Measurements from ENCODE around the gene PSD. TPM values are rescaled to one million over a fixed set of nuclear protein-coding genes. Genes with fewer than 3 reads are reported as not detected.

PSD gene
- total RNA-seq, 4 donors from 2014 or later, result 0.22 to 3.4 (median 0.93) TPM

DNA sequence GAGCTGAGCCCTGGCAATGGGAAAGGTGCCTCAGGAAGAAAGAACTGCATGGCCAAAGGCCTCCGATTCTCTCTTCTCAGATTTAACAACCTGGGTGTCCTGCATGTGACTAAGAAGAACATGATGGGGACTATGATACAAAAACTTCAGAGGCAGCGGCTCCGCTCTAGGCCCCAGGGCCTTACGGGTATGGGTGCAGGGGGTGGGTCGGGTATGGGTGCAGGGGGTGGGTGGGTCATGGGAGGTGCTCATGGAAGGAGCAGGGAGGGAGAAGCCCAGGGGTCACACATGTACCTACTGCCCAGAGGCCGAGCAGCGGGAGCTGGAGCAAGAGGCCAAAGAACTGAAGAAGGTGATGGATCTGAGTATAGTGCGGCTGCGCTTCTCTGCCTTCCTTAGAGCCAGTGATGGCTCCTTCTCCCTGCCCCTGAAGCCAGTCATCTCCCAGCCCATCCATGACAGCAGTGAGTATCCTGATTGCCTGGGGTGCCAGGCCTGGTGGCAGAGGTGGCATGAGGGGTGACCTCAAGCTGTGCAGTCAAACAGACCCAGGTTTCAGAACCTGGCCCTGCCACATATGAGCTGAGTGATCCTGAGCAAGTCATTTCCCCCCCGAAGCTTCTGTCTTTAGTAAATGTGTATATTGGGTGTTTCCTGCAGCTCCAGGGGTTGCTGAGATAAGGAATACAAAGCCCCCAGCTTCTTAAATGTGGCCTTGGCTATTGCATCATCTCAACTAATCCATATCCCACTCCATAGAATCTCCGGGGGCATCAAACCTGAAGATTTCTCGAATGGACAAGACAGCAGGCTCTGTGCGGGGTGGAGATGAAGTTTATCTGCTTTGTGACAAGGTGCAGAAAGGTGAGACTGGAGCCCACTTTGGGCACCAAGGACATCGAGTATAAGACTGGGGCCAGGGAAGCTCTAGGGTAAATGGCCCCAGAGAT lies 21.1 kb downstream of the PSD start:
- 81 to 87% methylated on average over 8 to 13 of the region's 14 CpGs for WGBS, 2 donors
- Histone ChIP-seq H3K27me3 (no peaks in the 10 kb centered on the region), H3K27ac (no peak overlapping the region), H3K4me1 (peaks cover 36 to 85% (median 44%) of the 10 kb centered on the region in 3 donors), H3K4me3 (no peak overlapping the region), H3K9me3 (no peaks in the 10 kb centered on the region), H3K36me3 (peaks cover 16 to 49% (median 22%) of the 10 kb centered on the region in 3 donors)
- no peak for DNase-seq
- intact Hi-C loops (cut with DNase I), result no loop called here
- TF ChIP-seq, protein P1, sequence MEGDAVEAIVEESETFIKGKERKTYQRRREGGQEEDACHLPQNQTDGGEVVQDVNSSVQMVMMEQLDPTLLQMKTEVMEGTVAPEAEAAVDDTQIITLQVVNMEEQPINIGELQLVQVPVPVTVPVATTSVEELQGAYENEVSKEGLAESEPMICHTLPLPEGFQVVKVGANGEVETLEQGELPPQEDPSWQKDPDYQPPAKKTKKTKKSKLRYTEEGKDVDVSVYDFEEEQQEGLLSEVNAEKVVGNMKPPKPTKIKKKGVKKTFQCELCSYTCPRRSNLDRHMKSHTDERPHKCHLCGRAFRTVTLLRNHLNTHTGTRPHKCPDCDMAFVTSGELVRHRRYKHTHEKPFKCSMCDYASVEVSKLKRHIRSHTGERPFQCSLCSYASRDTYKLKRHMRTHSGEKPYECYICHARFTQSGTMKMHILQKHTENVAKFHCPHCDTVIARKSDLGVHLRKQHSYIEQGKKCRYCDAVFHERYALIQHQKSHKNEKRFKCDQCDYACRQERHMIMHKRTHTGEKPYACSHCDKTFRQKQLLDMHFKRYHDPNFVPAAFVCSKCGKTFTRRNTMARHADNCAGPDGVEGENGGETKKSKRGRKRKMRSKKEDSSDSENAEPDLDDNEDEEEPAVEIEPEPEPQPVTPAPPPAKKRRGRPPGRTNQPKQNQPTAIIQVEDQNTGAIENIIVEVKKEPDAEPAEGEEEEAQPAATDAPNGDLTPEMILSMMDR (IDR thresholded peaks at IDR 0.05), result no peak
- TF ChIP-seq POLR2A (IDR thresholded peaks at IDR 0.05), result no peak

GRCh38 chr10:102396730-102397151 lies 21.8 kb downstream of the PSD start:
- Histone ChIP-seq H3K27me3 (no peaks in the 10 kb centered on the region), H3K4me1 (peaks cover 35 to 79% (median 42%) of the 10 kb centered on the region in 3 donors), H3K36me3 (peaks cover 8 to 42% (median 15%) of the 10 kb centered on the region in 3 donors), H3K4me3 (peak overlapping the region in 3 of 4 donors; percentile 73 to 78 (median 77)), H3K27ac (peak overlapping the region in 3 of 4 donors; percentile 97 to 99 (median 98)), H3K9me3 (no peaks in the 10 kb centered on the region)
- no peak for DNase-seq
- TF ChIP-seq, protein P1 (IDR thresholded peaks at IDR 0.05), result no peak
- TF ChIP-seq POLR2A (IDR thresholded peaks at IDR 0.05), result no peak
- intact Hi-C loops (cut with DNase I), result no loop called here
- WGBS, 2 donors, result no CpG with 5 or more reads among the region's 12 CpGs

DNA sequence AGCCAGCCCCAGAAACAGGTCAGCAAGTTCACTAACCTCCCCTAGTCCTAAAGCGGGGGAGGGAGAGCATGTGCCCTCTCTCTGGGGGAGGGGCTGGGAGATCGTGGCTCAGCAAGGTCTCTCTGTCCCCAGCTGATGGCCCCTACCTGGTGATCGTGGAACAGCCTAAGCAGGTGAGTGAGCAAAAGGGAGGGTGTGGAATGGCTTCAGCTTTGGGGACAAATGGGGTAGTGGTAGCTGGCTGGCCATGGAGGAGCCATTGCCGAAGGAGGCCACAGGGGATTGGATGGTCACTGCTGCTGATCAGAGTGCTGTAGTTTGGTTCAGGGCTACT lies 22.3 kb downstream of the PSD start:
- H3K9me3 ChIP-seq, result no peaks in the 10 kb centered on the region
- no peak for DNase-seq
- peaks cover 3 to 37% (median 10%) of the 10 kb centered on the region in 3 donors for H3K36me3 ChIP-seq
- TF ChIP-seq, protein P1 (IDR thresholded peaks at IDR 0.05), result no peak
- no peak for TF ChIP-seq POLR2A (IDR thresholded peaks at IDR 0.05)
- H3K27ac ChIP-seq, result peak overlapping the region; percentile 91 to 99 (median 98)
- H3K4me3 ChIP-seq, result peak overlapping the region; percentile 65 to 78 (median 75)
- H3K4me1 ChIP-seq, result peaks cover 33 to 74% (median 40%) of the 10 kb centered on the region in 3 donors
- intact Hi-C loops (cut with DNase I), result no loop called here
- no peaks in the 10 kb centered on the region for H3K27me3 ChIP-seq
- WGBS, 2 donors, result 20 to 40% methylated on average over 1 to 4 of the region's 4 CpGs

DNA sequence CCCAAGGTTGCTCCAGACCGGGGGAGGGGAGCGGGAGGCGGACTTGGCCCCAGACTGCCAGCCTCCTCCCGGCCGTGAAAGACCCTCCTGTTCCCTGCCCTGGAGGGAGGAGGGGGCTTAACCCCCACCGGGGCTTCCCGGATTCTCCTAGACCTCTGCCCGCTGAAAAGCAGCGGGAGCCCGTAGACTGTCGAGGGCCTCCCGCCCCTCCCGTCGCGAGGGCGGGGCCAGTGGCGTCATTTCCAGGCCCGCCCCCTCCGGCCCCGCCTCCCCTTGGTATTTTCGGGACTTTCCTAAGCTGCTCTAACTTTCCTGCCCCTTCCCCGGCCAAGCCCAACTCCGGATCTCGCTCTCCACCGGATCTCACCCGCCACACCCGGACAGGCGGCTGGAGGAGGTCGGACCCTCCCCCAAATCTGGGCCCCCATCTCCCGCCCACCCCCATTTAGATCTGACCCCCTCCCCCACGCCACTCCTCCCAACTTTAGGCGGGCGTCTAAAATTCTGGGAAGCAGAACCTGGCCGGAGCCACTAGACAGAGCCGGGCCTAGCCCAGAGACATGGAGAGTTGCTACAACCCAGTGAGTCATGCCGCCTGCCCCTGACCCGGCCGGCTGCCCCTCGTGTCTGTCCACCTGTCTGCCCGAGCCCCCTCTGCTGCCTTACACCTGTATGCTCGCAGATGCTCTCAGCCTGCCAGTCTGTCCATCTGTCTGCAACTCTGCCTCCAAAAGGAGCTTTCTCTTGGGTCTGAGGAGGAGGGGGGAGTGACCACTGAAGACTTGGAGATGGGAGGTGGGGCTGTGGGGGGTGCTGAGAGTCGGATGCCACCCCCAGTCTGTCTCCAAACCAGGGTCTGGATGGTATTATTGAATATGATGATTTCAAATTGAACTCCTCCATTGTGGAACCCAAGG lies 22.9 kb downstream of the PSD start, which contains the start of gene NFKB2:
TSS of gene NFKB2 (plus strand) at position 306 of the 917 bp plus-strand sequence. CDS start at position 561, 255 bp downstream.
- H3K27ac ChIP-seq, result peak within 1 kb of the TSS; percentile 91 to 99 (median 98)
- intact Hi-C loops (cut with DNase I), result no loop called here

More for the DNA sequence above, 22.9 kb downstream of the PSD start, which contains the start of gene NFKB2:
- peaks cover 0 to 31% (median 4%) of the 10 kb centered on the region in 3 donors for H3K36me3 ChIP-seq
- 0 to 1% methylated on average over 9 to 20 of the region's 42 CpGs for WGBS, 2 donors
- no peaks in the 10 kb centered on the region for H3K9me3 ChIP-seq
- peak within 1 kb of the TSS; percentile 65 to 78 (median 75) for H3K4me3 ChIP-seq
- peaks cover 33 to 69% (median 40%) of the 10 kb centered on the region in 3 donors for H3K4me1 ChIP-seq
- DNase-seq, result peak; percentile 50
- TF ChIP-seq POLR2A (IDR thresholded peaks at IDR 0.05), result peak in 2 of 4 donors; percentile 28 to 90
- TF ChIP-seq, protein P1 (IDR thresholded peaks at IDR 0.05), result peak in 1 of 6 experiments; percentile 14
- H3K27me3 ChIP-seq, result no peaks in the 10 kb centered on the region

Measured in esophagus squamous epithelium (tissue), 5 donors.